ENCODE data around the gene CORT. TPM values are rescaled to one million over a fixed set of nuclear protein-coding genes. Genes with fewer than 3 reads are reported as not detected.
"Not testable (repeated sequence)": the region's sequence is repeated elsewhere in the genome, so short reads cannot be mapped to it uniquely, and the experiment has no call there.

CORT gene
- total RNA-seq, 6 donors from 2014 or later, result 0.26 to 0.59 TPM; not detected in 4

GRCh38 chr1:10471411-10472219 is 21.8 kb downstream of the CORT start:
- Histone ChIP-seq H3K4me3 (peak overlapping the region; percentile 74 to 86 (median 82)), H3K9me3 (no peaks in the 10 kb centered on the region), H3K27me3 (no peaks in the 10 kb centered on the region), H3K27ac (peak overlapping the region; percentile 50 to 85 (median 69)), H3K36me3 (peaks cover 8 to 28% (median 21%) of the 10 kb centered on the region in 4 donors), H3K4me1 (peaks cover 18 to 41% (median 29%) of the 10 kb centered on the region in 4 donors)
- DNase-seq (no peak), ATAC-seq (ENCODE audit: low FRiP score in 2 of 2) (no peak)
- 9 to 12% methylated on average over 16 to 23 of the region's 23 CpGs for WGBS, 2 donors
- no peak for TF ChIP-seq POLR2A (IDR thresholded peaks at IDR 0.05)
- no peak for TF ChIP-seq CTCF (IDR thresholded peaks at IDR 0.05)
- no peak for TF ChIP-seq POLR2AphosphoS5 (IDR thresholded peaks at IDR 0.05)
- TF ChIP-seq EP300 (IDR thresholded peaks at IDR 0.05), result no peak

GRCh38 chr1:10472220-10473144 is 22.7 kb downstream of the CORT start, which contains the start of gene DFFA:
Gene DFFA, minus strand, starts transcription at chr1:10472529. Its CDS starts 71 bp downstream, at chr1:10472458.
- 2% methylated on average over 32 to 54 of the region's 59 CpGs for WGBS, 2 donors

GRCh38 chr1:10473145-10473765 is 23.4 kb downstream of the CORT start:
- TF ChIP-seq EP300 (IDR thresholded peaks at IDR 0.05), result no peak
- no peak for TF ChIP-seq POLR2AphosphoS5 (IDR thresholded peaks at IDR 0.05)
- TF ChIP-seq CTCF (IDR thresholded peaks at IDR 0.05), result no peak
- TF ChIP-seq POLR2A (IDR thresholded peaks at IDR 0.05), result no peak
- H3K36me3 ChIP-seq, result peaks cover 2 to 11% (median 7%) of the 10 kb centered on the region in 4 donors
- H3K9me3 ChIP-seq, result no peaks in the 10 kb centered on the region
- peak overlapping the region in 2 of 4 donors; percentile 81 to 85 for H3K27ac ChIP-seq
- no peak for DNase-seq
- ATAC-seq (ENCODE audit: low FRiP score in 2 of 2), result no peak
- WGBS, 2 donors, result 87 to 91% methylated on average over 23 of the region's 23 CpGs
- H3K4me1 ChIP-seq, result peaks cover 19 to 45% (median 30%) of the 10 kb centered on the region in 4 donors
- H3K4me3 ChIP-seq, result peak overlapping the region in 1 of 4 donors; percentile 86
- no peaks in the 10 kb centered on the region for H3K27me3 ChIP-seq

More at GRCh38 chr1:10472220-10473144, 22.7 kb downstream of the CORT start, which contains the start of gene DFFA:
- no peaks in the 10 kb centered on the region for H3K27me3 ChIP-seq
- H3K4me1 ChIP-seq, result peaks cover 19 to 45% (median 30%) of the 10 kb centered on the region in 4 donors
- H3K36me3 ChIP-seq, result peaks cover 7 to 19% (median 13%) of the 10 kb centered on the region in 4 donors
- no peaks in the 10 kb centered on the region for H3K9me3 ChIP-seq
- peak; percentile 91 to 96 for DNase-seq
- peak; percentile 93 to 94 for ATAC-seq (ENCODE audit: low FRiP score in 2 of 2)
- TF ChIP-seq POLR2A (IDR thresholded peaks at IDR 0.05), result peak in 2 of 4 donors; percentile 53 to 59
- no peak for TF ChIP-seq CTCF (IDR thresholded peaks at IDR 0.05)
- peak in 1 of 4 donors; percentile 62 for TF ChIP-seq EP300 (IDR thresholded peaks at IDR 0.05)
- TF ChIP-seq POLR2AphosphoS5 (IDR thresholded peaks at IDR 0.05), result peak; percentile 89 to 91
- peak within 1 kb of the TSS; percentile 50 to 85 (median 69) for H3K27ac ChIP-seq
- H3K4me3 ChIP-seq, result peak within 1 kb of the TSS; percentile 74 to 86 (median 82)

DNA sequence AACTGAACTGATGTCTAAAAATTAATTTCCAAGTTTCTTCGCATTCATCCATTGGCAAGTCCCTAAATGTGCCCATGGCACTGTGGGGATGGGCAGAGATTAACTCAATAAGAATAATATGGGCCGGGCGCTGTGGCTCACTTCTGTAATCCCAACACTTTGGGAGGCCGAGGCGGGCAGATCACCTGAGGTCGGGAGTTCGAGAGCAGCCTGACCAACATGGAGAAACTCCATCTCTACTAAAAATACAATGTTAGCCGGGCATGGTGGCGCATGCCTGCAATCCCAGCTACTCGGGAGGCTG is 24.4 kb downstream of the CORT start:
- H3K4me3 ChIP-seq, result peak overlapping the region in 3 of 4 donors; percentile 81 to 87 (median 82)
- H3K27me3 ChIP-seq; ATAC-seq (ENCODE audit: low FRiP score in 2 of 2); H3K36me3 ChIP-seq; DNase-seq; H3K9me3 ChIP-seq: not testable (repeated sequence)
- 86 to 91% methylated on average over 10 of the region's 10 CpGs for whole genome bisulfite sequencing, 2 donors
- peak overlapping the region in 3 of 4 donors; percentile 82 to 93 (median 88) for H3K27ac ChIP-seq
- peaks cover 19 to 45% (median 30%) of the 10 kb centered on the region in 4 donors for H3K4me1 ChIP-seq
